Neural cell (in vitro differentiated cells): ENCODE data around the gene SBK3. TPM values are rescaled to one million over a fixed set of nuclear protein-coding genes. Genes with fewer than 3 reads are reported as not detected.

Experiments used
- H2AFZ ChIP-seq: fragments of 200-600, 300-800 bp; sonication (generic), shearing (Covaris generic); 2 replicates; pipeline ENCODE4 v1.6.0; 2014; ENCODE audit warnings: low read depth, mild to moderate bottlenecking, antibody characterized with exemption, low read length, moderate library complexity
- H3F3A ChIP-seq: fragments of 200-600 bp; shearing (Covaris generic); 2 replicates; pipeline ENCODE4 v1.6.1; 2016; ENCODE audit warnings: mild to moderate bottlenecking, moderate library complexity, mixed read lengths, antibody characterized with exemption, low read length; ENCODE audit not compliant: insufficient read depth, poor library complexity, severe bottlenecking
- H3K27ac ChIP-seq: fragments of 200-600, 300-800 bp; sonication (generic), shearing (Covaris generic); 2 replicates; pipeline ENCODE4 v1.5.1; 2014; ENCODE audit warnings: mild to moderate bottlenecking, low read length, moderate library complexity
- H3K27me3 ChIP-seq: fragments of 300-800, 200-600 bp; sonication (generic), shearing (Covaris generic); 2 replicates; pipeline ENCODE4 v1.6.0; 2014; ENCODE audit warnings: mild to moderate bottlenecking, low read depth, low read length, moderate library complexity; ENCODE audit not compliant: insufficient read depth
- H3K36me3 ChIP-seq: fragments of 300-800, 200-600 bp; sonication (generic), shearing (Covaris generic); 2 replicates; pipeline ENCODE4 v1.5.1; 2014; ENCODE audit warnings: mild to moderate bottlenecking, antibody characterized with exemption, low read length, moderate library complexity; ENCODE audit not compliant: insufficient read depth
- H3K4me2 ChIP-seq: fragments of 300-800, 200-600 bp; sonication (generic), shearing (Covaris generic); 2 replicates; pipeline ENCODE4 v1.6.0; 2014; ENCODE audit warnings: mild to moderate bottlenecking, low read length
- H3K4me3 ChIP-seq: fragments of 300-800, 200-600 bp; sonication (generic), shearing (Covaris generic); 2 replicates; pipeline ENCODE4 v1.5.1; 2014; ENCODE audit warnings: mild to moderate bottlenecking, low read length, moderate library complexity
- H3K79me2 ChIP-seq: fragments of 200-600 bp; shearing (Covaris generic); replicated peaks from 2 replicates; pipeline ENCODE4 v1.6.0; 2014; ENCODE audit warnings: mild to moderate bottlenecking, low read length, moderate library complexity; ENCODE audit not compliant: insufficient read depth
- H3K9ac ChIP-seq: fragments of 300-800, 200-600 bp; sonication (generic), shearing (Covaris generic); 2 replicates; pipeline ENCODE4 v1.6.1; 2016; ENCODE audit warnings: mild to moderate bottlenecking, low read length, mixed read lengths
- H3K9me2 ChIP-seq: fragments of 200-600 bp; shearing (Covaris generic); 2 replicates; pipeline ENCODE4 v1.6.1; 2016; ENCODE audit warnings: mild to moderate bottlenecking, low read length, mixed read lengths; ENCODE audit not compliant: insufficient read depth
- H3K9me3 ChIP-seq: fragments of 200-600, 300-800 bp; sonication (generic), shearing (Covaris generic); 2 replicates; pipeline ENCODE4 v1.6.1; 2016; ENCODE audit warnings: mild to moderate bottlenecking, mixed run types, low read length, moderate library complexity, mixed read lengths
- H4K20me1 ChIP-seq: fragments of 200-600 bp; shearing (Covaris generic); 2 replicates; pipeline ENCODE4 v1.6.1; 2016; ENCODE audit warnings: mild to moderate bottlenecking, mixed run types; ENCODE audit not compliant: insufficient read depth
- CTCF ChIP-seq: fragments of 450-650 bp; IDR thresholded peaks from 2 replicates; pipeline ENCODE4 v1.5.1; 2014; ENCODE audit warnings: antibody characterized with exemption, mild to moderate bottlenecking, moderate library complexity; ENCODE audit not compliant: poor library complexity, severe bottlenecking
- EP300 ChIP-seq: fragments of 450-650 bp; conservative IDR thresholded peaks from 2 replicates; pipeline ENCODE4 v1.6.1; 2014; ENCODE audit warnings: antibody characterized with exemption, mild to moderate bottlenecking, moderate library complexity; ENCODE audit not compliant: poor library complexity, severe bottlenecking
- EZH2 ChIP-seq: fragments of 200-600, 300-800 bp; shearing (Covaris generic), sonication (generic); IDR thresholded peaks from 2 replicates; pipeline ENCODE4 v1.6.1; 2014; ENCODE audit warnings: antibody characterized with exemption, low read length, borderline replicate concordance, mild to moderate bottlenecking; ENCODE audit not compliant: insufficient read depth, poor library complexity, severe bottlenecking
- MXI1 ChIP-seq: fragments of 450-650 bp; conservative IDR thresholded peaks from 2 replicates; pipeline ENCODE4 v1.6.1; 2014; ENCODE audit warnings: antibody characterized with exemption, mild to moderate bottlenecking; ENCODE audit not compliant: poor library complexity, severe bottlenecking
- POLR2AphosphoS5 ChIP-seq: IDR thresholded peaks from 2 replicates; pipeline ENCODE4 v1.6.1; 2012
- RAD21 ChIP-seq: fragments of 450-650 bp; conservative IDR thresholded peaks from 2 replicates; pipeline ENCODE4 v1.6.1; 2014; ENCODE audit warnings: antibody characterized with exemption, mild to moderate bottlenecking, moderate library complexity
- SMC3 ChIP-seq: fragments of 450-650 bp; conservative IDR thresholded peaks from 2 replicates; pipeline ENCODE4 v1.6.1; 2014; ENCODE audit warnings: antibody characterized with exemption, mild to moderate bottlenecking, moderate library complexity; ENCODE audit not compliant: poor library complexity
- TAF1 ChIP-seq: IDR thresholded peaks from 2 replicates; pipeline ENCODE4 v1.6.1; 2012; ENCODE audit warnings: low read depth
- polyA plus RNA-seq: library from polyadenylated mRNA; depleted of rRNA; stranded (reverse); fragments of >200 nt; gene quantifications from 2 replicates; pipeline ENCODE4 v1.2.3, GENCODE V29; 2014
- TF ChIP-seq, protein P1 (sequence below): IDR thresholded peaks from 2 replicates; pipeline ENCODE4 v1.6.1; 2012; ENCODE audit warnings: borderline replicate concordance

Gene SBK3
- polyA plus RNA-seq, 1 donor from 2014 or later = not detected

DNA sequence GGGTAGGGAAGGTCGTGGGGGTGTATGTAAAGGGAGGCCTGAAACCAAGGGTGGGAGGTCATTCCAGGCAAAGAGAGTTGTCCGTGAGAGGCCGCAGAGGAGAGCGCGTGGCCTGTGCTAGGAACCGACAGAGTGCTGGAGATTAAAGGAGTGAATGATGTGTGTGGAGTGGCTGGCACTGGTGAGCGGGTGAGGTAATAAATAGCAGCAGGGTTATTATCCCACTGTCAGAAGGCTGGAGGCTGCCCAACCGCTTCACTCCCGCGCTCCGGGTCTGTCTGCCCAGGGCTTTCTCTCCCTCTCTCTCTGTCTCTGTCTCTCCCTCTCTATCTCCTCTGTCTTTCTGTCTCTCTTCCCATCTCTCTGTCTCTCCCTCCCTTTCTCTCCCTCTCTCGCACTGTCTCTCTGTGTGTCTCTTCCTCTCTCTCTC, 17.9 kb upstream of the SBK3 start:
- H3K9ac ChIP-seq = no peak overlapping the region
- no peaks in the 10 kb centered on the region for H3K27me3 ChIP-seq
- H3K27ac ChIP-seq = no peak overlapping the region

GRCh38 chr19:55559684-55560083, 14.3 kb upstream of the SBK3 start:
- Histone ChIP-seq H3K4me2 (no peak overlapping the region), H3K9ac (no peak overlapping the region), H3K27ac (no peak overlapping the region), H3F3A (no peaks in the 10 kb centered on the region), H3K9me2 (no peaks in the 10 kb centered on the region), H3K27me3 (no peaks in the 10 kb centered on the region), H2AFZ (no peak overlapping the region), H3K79me2 (no peaks in the 10 kb centered on the region), H3K4me3 (no peak overlapping the region), H3K36me3 (no peaks in the 10 kb centered on the region), H4K20me1 (no peaks in the 10 kb centered on the region), H3K9me3 (no peaks in the 10 kb centered on the region)
- TF ChIP-seq EP300 (no peak), EZH2 (no peak), POLR2AphosphoS5 (no peak), SMC3 (no peak), RAD21 (no peak), TAF1 (no peak), MXI1 (no peak), CTCF (no peak)
- TF ChIP-seq, protein P1, sequence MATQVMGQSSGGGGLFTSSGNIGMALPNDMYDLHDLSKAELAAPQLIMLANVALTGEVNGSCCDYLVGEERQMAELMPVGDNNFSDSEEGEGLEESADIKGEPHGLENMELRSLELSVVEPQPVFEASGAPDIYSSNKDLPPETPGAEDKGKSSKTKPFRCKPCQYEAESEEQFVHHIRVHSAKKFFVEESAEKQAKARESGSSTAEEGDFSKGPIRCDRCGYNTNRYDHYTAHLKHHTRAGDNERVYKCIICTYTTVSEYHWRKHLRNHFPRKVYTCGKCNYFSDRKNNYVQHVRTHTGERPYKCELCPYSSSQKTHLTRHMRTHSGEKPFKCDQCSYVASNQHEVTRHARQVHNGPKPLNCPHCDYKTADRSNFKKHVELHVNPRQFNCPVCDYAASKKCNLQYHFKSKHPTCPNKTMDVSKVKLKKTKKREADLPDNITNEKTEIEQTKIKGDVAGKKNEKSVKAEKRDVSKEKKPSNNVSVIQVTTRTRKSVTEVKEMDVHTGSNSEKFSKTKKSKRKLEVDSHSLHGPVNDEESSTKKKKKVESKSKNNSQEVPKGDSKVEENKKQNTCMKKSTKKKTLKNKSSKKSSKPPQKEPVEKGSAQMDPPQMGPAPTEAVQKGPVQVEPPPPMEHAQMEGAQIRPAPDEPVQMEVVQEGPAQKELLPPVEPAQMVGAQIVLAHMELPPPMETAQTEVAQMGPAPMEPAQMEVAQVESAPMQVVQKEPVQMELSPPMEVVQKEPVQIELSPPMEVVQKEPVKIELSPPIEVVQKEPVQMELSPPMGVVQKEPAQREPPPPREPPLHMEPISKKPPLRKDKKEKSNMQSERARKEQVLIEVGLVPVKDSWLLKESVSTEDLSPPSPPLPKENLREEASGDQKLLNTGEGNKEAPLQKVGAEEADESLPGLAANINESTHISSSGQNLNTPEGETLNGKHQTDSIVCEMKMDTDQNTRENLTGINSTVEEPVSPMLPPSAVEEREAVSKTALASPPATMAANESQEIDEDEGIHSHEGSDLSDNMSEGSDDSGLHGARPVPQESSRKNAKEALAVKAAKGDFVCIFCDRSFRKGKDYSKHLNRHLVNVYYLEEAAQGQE = no peak

More for the DNA sequence above, 17.9 kb upstream of the SBK3 start:
- H3K9me2 ChIP-seq = no peaks in the 10 kb centered on the region
- TF ChIP-seq EZH2 = no peak
- H3F3A ChIP-seq = no peaks in the 10 kb centered on the region
- H3K9me3 ChIP-seq = no peaks in the 10 kb centered on the region
- H2AFZ ChIP-seq = no peak overlapping the region
- H3K4me3 ChIP-seq = no peak overlapping the region
- no peaks in the 10 kb centered on the region for H3K36me3 ChIP-seq
- H4K20me1 ChIP-seq = no peaks in the 10 kb centered on the region
- no peaks in the 10 kb centered on the region for H3K79me2 ChIP-seq
- no peak overlapping the region for H3K4me2 ChIP-seq

GRCh38 chr19:55554741-55555152, 9.4 kb upstream of the SBK3 start:
- H3K9me2 ChIP-seq = no peaks in the 10 kb centered on the region
- no peak overlapping the region for H2AFZ ChIP-seq
- H3K9ac ChIP-seq = no peak overlapping the region
- no peak overlapping the region for H3K27ac ChIP-seq
- H3K27me3 ChIP-seq = no peaks in the 10 kb centered on the region
- no peaks in the 10 kb centered on the region for H3K36me3 ChIP-seq
- H4K20me1 ChIP-seq = no peaks in the 10 kb centered on the region
- TF ChIP-seq TAF1 = no peak
- TF ChIP-seq, protein P1 = no peak
- TF ChIP-seq CTCF = no peak
- no peak for TF ChIP-seq POLR2AphosphoS5
- TF ChIP-seq RAD21 = no peak
- TF ChIP-seq EZH2 = no peak
- no peak for TF ChIP-seq MXI1
- TF ChIP-seq SMC3 = no peak
- no peak for TF ChIP-seq EP300
- no peaks in the 10 kb centered on the region for H3K79me2 ChIP-seq
- no peak overlapping the region for H3K4me3 ChIP-seq
- H3F3A ChIP-seq = no peaks in the 10 kb centered on the region
- H3K9me3 ChIP-seq = no peaks in the 10 kb centered on the region
- no peak overlapping the region for H3K4me2 ChIP-seq
